HEK293T (cell line): ENCODE measurements around the gene S100A6.

Source experiments
- ARNT ChIP-seq: fragments of 450-650 bp; IDR thresholded peaks from 2 replicates; pipeline ENCODE4 v1.6.1; 2017; ENCODE audit warnings: mild to moderate bottlenecking
- BHLHE40 ChIP-seq: fragments of 450-650 bp; IDR thresholded peaks from 2 replicates; pipeline ENCODE4 v1.6.1; 2016; ENCODE audit warnings: mild to moderate bottlenecking, moderate library complexity, borderline replicate concordance
- CTBP1 ChIP-seq: fragments of 450-650 bp; IDR thresholded peaks from 2 replicates; pipeline ENCODE4 v1.6.1; 2016; ENCODE audit warnings: borderline replicate concordance
- ELF4 ChIP-seq: fragments of 450-650 bp; IDR thresholded peaks from 2 replicates; pipeline ENCODE4 v1.6.1; 2017; ENCODE audit warnings: antibody characterized with exemption
- FOXA1 ChIP-seq: fragments of 450-650 bp; IDR thresholded peaks from 2 replicates; pipeline ENCODE4 v1.6.1; 2016; ENCODE audit warnings: mild to moderate bottlenecking
- FOXK2 ChIP-seq: fragments of 450-650 bp; IDR thresholded peaks from 2 replicates; pipeline ENCODE4 v1.6.1; 2016; ENCODE audit warnings: mild to moderate bottlenecking
- FOXM1 ChIP-seq: fragments of 450-650 bp; IDR thresholded peaks from 2 replicates; pipeline ENCODE4 v1.6.1; 2017; ENCODE audit warnings: mild to moderate bottlenecking, borderline replicate concordance
- L3MBTL2 ChIP-seq: fragments of 450-650 bp; conservative IDR thresholded peaks from 2 replicates; pipeline ENCODE4 v1.6.1; 2016; ENCODE audit warnings: mild to moderate bottlenecking
- NFRKB ChIP-seq: fragments of 450-650 bp; IDR thresholded peaks from 2 replicates; pipeline ENCODE4 v1.6.1; 2016; ENCODE audit warnings: mild to moderate bottlenecking, moderate library complexity
- SP1 ChIP-seq: fragments of 450-650 bp; IDR thresholded peaks from 2 replicates; pipeline ENCODE4 v1.6.1; 2017
- SUZ12 ChIP-seq: fragments of 450-650 bp; IDR thresholded peaks from 2 replicates; pipeline ENCODE4 v1.6.1; 2016; ENCODE audit warnings: mild to moderate bottlenecking
- ZNF384 ChIP-seq: fragments of 450-650 bp; IDR thresholded peaks from 2 replicates; pipeline ENCODE4 v1.6.1; 2016
- TF ChIP-seq, protein P1 (sequence below): fragments of 450-650 bp; IDR thresholded peaks from 2 replicates; pipeline ENCODE4 v1.6.1; 2016

GRCh38 chr1:153510984-153511410, 24.8 kb downstream of the S100A6 start:
- TF ChIP-seq FOXM1 (no peak), SUZ12 (no peak), FOXK2 (no peak), SP1 (no peak), BHLHE40 (no peak), ELF4 (no peak), ARNT (no peak), L3MBTL2 (peak; percentile 88), NFRKB (no peak), FOXA1 (no peak), CTBP1 (no peak), ZNF384 (peak; percentile 41; the same call in 1 of the 2 replicates)
- TF ChIP-seq, protein P1, sequence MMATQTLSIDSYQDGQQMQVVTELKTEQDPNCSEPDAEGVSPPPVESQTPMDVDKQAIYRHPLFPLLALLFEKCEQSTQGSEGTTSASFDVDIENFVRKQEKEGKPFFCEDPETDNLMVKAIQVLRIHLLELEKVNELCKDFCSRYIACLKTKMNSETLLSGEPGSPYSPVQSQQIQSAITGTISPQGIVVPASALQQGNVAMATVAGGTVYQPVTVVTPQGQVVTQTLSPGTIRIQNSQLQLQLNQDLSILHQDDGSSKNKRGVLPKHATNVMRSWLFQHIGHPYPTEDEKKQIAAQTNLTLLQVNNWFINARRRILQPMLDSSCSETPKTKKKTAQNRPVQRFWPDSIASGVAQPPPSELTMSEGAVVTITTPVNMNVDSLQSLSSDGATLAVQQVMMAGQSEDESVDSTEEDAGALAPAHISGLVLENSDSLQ: 0 out of 2 replicates have a peak, but pooled peaks have one; percentile 25
